NCI-H1092 treated with DMSO at 0.1 percent for 48 hours (cell line): ENCODE results near the gene LARGE1.

Source experiments
- DNase-seq: peaks from one replicate; lab custom pipeline; 2025; lab: John Stamatoyannopoulos, UW

The LARGE1 gene

GRCh38 chr22:33657670-33658069 is 262.6 kb downstream of the LARGE1 start:
- no peak for DNase-seq

GRCh38 chr22:33656808-33657628 is 263.3 kb downstream of the LARGE1 start:
- no peak for DNase-seq

GRCh38 chr22:33654173-33654895 is 265.9 kb downstream of the LARGE1 start:
- no peak for DNase-seq

GRCh38 chr22:33653532-33654063 is 266.7 kb downstream of the LARGE1 start:
- DNase-seq: no peak

GRCh38 chr22:33652615-33653014 is 267.7 kb downstream of the LARGE1 start:
- no peak for DNase-seq

- no peak for DNase-seq
Observed at GRCh38 chr22:33650244-33650643, 270.0 kb downstream of the LARGE1 start.

GRCh38 chr22:33648478-33648877 is 271.8 kb downstream of the LARGE1 start:
- no peak for DNase-seq

- no peak for DNase-seq
Observed at GRCh38 chr22:33640900-33641299, 279.4 kb downstream of the LARGE1 start.

GRCh38 chr22:33639588-33640254 is 280.6 kb downstream of the LARGE1 start:
- DNase-seq: no peak

- no peak for DNase-seq
Observed at GRCh38 chr22:33635766-33636165, 284.5 kb downstream of the LARGE1 start.

GRCh38 chr22:33631777-33632176 is 288.5 kb downstream of the LARGE1 start:
- no peak for DNase-seq

GRCh38 chr22:33625959-33626358 is 294.3 kb downstream of the LARGE1 start:
- DNase-seq: no peak

GRCh38 chr22:33620085-33620484 is 300.2 kb downstream of the LARGE1 start:
- DNase-seq: no peak

- DNase-seq: no peak
Observed at GRCh38 chr22:33606504-33606903, 313.8 kb downstream of the LARGE1 start.

- no peak for DNase-seq
Observed at GRCh38 chr22:33605666-33606065, 314.6 kb downstream of the LARGE1 start.

- DNase-seq: no peak
Observed at GRCh38 chr22:33605221-33605620, 315.1 kb downstream of the LARGE1 start.

- DNase-seq: no peak
Observed at GRCh38 chr22:33601062-33601461, 319.2 kb downstream of the LARGE1 start.

- DNase-seq: no peak
Observed at GRCh38 chr22:33600595-33600994, 319.7 kb downstream of the LARGE1 start.

- no peak for DNase-seq
Observed at GRCh38 chr22:33600113-33600512, 320.2 kb downstream of the LARGE1 start.

GRCh38 chr22:33599596-33599995 is 320.7 kb downstream of the LARGE1 start:
- DNase-seq: no peak

GRCh38 chr22:33598821-33599220 is 321.5 kb downstream of the LARGE1 start:
- DNase-seq: no peak

- DNase-seq: no peak
Observed at GRCh38 chr22:33597274-33597985, 322.8 kb downstream of the LARGE1 start.
